GM19193 (cell line): ENCODE results near the gene ARHGAP4.

Experiments used
- POLR2A ChIP-seq: IDR thresholded peaks from 4 replicates; pipeline ENCODE4 v1.6.1; 2011; ENCODE audit not compliant: insufficient read depth, insufficient read length; ENCODE audit errors: extremely low read depth

ARHGAP4 gene

GRCh38 chrX:153876112-153876491, 50.0 kb downstream of the ARHGAP4 start:
- TF ChIP-seq POLR2A = no peak

GRCh38 chrX:153875391-153876111, 50.5 kb downstream of the ARHGAP4 start:
- no peak for TF ChIP-seq POLR2A

GRCh38 chrX:153874366-153875125, 51.5 kb downstream of the ARHGAP4 start:
- no peak for TF ChIP-seq POLR2A

GRCh38 chrX:153874085-153874365, 52.0 kb downstream of the ARHGAP4 start:
- no peak for TF ChIP-seq POLR2A

- no peak for TF ChIP-seq POLR2A
Observed at GRCh38 chrX:153873282-153874084, 52.6 kb downstream of the ARHGAP4 start.

GRCh38 chrX:153871946-153872878, 53.9 kb downstream of the ARHGAP4 start:
- no peak for TF ChIP-seq POLR2A

- TF ChIP-seq POLR2A = no peak
Observed at GRCh38 chrX:153871451-153871850, 54.6 kb downstream of the ARHGAP4 start.

- TF ChIP-seq POLR2A = no peak
Observed at GRCh38 chrX:153870791-153871360, 55.2 kb downstream of the ARHGAP4 start.

GRCh38 chrX:153870288-153870690, 55.8 kb downstream of the ARHGAP4 start:
- TF ChIP-seq POLR2A = no peak

- TF ChIP-seq POLR2A = no peak
Observed at GRCh38 chrX:153869473-153870287, 56.4 kb downstream of the ARHGAP4 start.

GRCh38 chrX:153868576-153869472, 57.2 kb downstream of the ARHGAP4 start:
- TF ChIP-seq POLR2A = no peak

GRCh38 chrX:153867671-153868070, 58.4 kb downstream of the ARHGAP4 start:
- no peak for TF ChIP-seq POLR2A
